ENCODE measurements around the gene C16orf96. TPM values are rescaled to one million over a fixed set of nuclear protein-coding genes. Genes with fewer than 3 reads are reported as not detected.

C16orf96 gene
- total and polyA plus RNA-seq, 2 of the 13 experiments (the other 11 are each of a cell fraction or from before 2014, with no cell fraction given) = 0.03 TPM; not detected in 1

DNA sequence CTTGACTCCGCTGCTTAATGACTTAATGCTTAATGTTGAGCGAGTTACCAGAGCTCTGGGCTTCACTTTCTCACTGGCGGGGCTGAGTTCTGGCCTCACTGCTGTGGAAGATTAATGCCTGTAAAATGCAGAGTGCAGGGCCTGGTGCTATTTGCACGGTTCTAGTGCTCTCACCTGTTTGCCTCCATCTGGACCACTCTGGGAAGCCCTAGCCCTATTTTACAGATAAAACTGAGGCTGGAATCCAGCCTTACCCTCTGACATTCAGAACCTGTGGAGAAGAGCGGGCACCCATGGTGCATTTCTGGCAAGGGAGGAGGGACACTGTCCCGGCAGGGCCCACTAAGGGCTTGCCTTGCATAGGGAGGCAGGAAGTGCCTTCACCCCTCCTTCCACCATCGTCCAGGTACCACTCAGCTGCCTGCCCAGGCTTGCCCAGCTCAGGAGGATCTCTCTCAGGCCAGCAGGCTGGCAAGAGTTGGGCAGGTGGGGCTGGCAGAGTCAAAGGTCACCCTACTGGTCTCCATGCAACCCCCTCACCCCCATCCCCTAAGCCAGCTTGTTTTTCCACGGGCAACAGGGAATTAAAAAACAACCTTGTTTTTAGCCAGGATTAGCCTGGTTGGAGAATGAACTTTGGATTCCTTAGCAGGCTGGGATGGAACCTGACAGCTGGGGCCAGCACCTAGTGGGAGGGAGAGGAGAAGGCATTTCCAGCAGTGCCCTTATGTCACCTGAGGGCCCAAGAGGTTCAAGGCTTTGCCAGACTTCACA lies 62.7 kb downstream of the C16orf96 start (continued):
- peak; percentile 48 for TF ChIP-seq ZFX (CRISPR knock-in tag; IDR thresholded peaks at IDR 0.05; ENCODE audit: low read depth)
- TF ChIP-seq ZSCAN29 (CRISPR knock-in tag; conservative IDR thresholded peaks at IDR 0.05) = no peak
- TF ChIP-seq MTA1 (CRISPR knock-in tag; IDR thresholded peaks at IDR 0.05; ENCODE audit: borderline replicate concordance) = 0 out of 2 replicates have a peak, but pooled peaks have one; percentile 23
- no peak for TF ChIP-seq PHF20 (CRISPR knock-in tag; IDR thresholded peaks at IDR 0.05)
- TF ChIP-seq MIXL1 (CRISPR knock-in tag; IDR thresholded peaks at IDR 0.05) = no peak
- 0 out of 2 replicates have a peak, but pooled peaks have one; percentile 28 for TF ChIP-seq ZNF510 (CRISPR knock-in tag; IDR thresholded peaks at IDR 0.05; ENCODE audit: low read depth)
- TF ChIP-seq, protein P1, sequence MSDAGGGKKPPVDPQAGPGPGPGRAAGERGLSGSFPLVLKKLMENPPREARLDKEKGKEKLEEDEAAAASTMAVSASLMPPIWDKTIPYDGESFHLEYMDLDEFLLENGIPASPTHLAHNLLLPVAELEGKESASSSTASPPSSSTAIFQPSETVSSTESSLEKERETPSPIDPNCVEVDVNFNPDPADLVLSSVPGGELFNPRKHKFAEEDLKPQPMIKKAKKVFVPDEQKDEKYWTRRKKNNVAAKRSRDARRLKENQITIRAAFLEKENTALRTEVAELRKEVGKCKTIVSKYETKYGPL (CRISPR knock-in tag; IDR thresholded peaks at IDR 0.05) = no peak
- TF ChIP-seq ZNF282 (IDR thresholded peaks at IDR 0.05; ENCODE audit: partially characterized antibody) = no peak
- TF ChIP-seq, protein P2, sequence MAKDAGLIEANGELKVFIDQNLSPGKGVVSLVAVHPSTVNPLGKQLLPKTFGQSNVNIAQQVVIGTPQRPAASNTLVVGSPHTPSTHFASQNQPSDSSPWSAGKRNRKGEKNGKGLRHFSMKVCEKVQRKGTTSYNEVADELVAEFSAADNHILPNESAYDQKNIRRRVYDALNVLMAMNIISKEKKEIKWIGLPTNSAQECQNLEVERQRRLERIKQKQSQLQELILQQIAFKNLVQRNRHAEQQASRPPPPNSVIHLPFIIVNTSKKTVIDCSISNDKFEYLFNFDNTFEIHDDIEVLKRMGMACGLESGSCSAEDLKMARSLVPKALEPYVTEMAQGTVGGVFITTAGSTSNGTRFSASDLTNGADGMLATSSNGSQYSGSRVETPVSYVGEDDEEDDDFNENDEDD (CRISPR knock-in tag; IDR thresholded peaks at IDR 0.05; ENCODE audit: borderline replicate concordance) = no peak
- no peak; the same call in 1 of the 2 replicates for TF ChIP-seq ZNF503 (CRISPR knock-in tag; IDR thresholded peaks at IDR 0.05)
- TF ChIP-seq ZSCAN30 (CRISPR knock-in tag; IDR thresholded peaks at IDR 0.05) = no peak
- TF ChIP-seq POLR2AphosphoS5 (IDR thresholded peaks at IDR 0.05; ENCODE audit: low read depth, low read length) = no peak
- peak; percentile 5 for TF ChIP-seq YY1 (IDR thresholded peaks at IDR 0.05; ENCODE audit: insufficient read depth, insufficient replicate concordance, low read depth, low read length)
- TF ChIP-seq NONO (IDR thresholded peaks at IDR 0.05) = no peak
- no peak for TF ChIP-seq NONO (CRISPR knock-in tag; conservative IDR thresholded peaks at IDR 0.05)
- TF ChIP-seq, protein P3, sequence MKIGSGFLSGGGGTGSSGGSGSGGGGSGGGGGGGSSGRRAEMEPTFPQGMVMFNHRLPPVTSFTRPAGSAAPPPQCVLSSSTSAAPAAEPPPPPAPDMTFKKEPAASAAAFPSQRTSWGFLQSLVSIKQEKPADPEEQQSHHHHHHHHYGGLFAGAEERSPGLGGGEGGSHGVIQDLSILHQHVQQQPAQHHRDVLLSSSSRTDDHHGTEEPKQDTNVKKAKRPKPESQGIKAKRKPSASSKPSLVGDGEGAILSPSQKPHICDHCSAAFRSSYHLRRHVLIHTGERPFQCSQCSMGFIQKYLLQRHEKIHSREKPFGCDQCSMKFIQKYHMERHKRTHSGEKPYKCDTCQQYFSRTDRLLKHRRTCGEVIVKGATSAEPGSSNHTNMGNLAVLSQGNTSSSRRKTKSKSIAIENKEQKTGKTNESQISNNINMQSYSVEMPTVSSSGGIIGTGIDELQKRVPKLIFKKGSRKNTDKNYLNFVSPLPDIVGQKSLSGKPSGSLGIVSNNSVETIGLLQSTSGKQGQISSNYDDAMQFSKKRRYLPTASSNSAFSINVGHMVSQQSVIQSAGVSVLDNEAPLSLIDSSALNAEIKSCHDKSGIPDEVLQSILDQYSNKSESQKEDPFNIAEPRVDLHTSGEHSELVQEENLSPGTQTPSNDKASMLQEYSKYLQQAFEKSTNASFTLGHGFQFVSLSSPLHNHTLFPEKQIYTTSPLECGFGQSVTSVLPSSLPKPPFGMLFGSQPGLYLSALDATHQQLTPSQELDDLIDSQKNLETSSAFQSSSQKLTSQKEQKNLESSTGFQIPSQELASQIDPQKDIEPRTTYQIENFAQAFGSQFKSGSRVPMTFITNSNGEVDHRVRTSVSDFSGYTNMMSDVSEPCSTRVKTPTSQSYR (CRISPR knock-in tag; IDR thresholded peaks at IDR 0.05; ENCODE audit: borderline replicate concordance) = no peak; the same call in 1 of the 2 replicates
- no peak for TF ChIP-seq EHMT2 (IDR thresholded peaks at IDR 0.05; ENCODE audit: borderline replicate concordance, low read depth, low read length)
- TF ChIP-seq ZBTB25 (CRISPR knock-in tag; IDR thresholded peaks at IDR 0.05) = no peak; the same call in 1 of the 2 replicates
- TF ChIP-seq ZFP37 (CRISPR knock-in tag; IDR thresholded peaks at IDR 0.05; ENCODE audit: borderline replicate concordance) = 0 out of 2 replicates have a peak, but pooled peaks have one; percentile 30
- TF ChIP-seq, protein P4, sequence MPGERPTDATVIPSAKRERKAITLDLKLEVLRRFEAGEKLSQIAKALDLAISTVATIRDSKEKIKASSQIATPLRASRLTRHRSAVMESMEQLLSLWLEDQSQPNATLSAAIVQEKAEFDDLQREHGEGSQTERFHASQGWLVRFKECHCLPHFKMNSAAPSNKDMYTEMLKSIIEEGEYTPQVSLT (CRISPR knock-in tag; IDR thresholded peaks at IDR 0.05; ENCODE audit: borderline replicate concordance, low read depth) = no peak
- no peak for TF ChIP-seq ZNF549 (CRISPR knock-in tag; IDR thresholded peaks at IDR 0.05)

Data from HepG2 (cell line).